SKM-1 (cell line): ENCODE data around the gene APEX2.
"Not testable (repeated sequence)": the region's sequence is repeated elsewhere in the genome, so short reads cannot be mapped to it uniquely, and the experiment has no call there.

ENCODE experiments used
- DNase-seq: peaks from one replicate; lab custom pipeline; 2025; ENCODE audit not compliant: unreplicated experiment; lab: John Stamatoyannopoulos, UW

Gene APEX2

DNA sequence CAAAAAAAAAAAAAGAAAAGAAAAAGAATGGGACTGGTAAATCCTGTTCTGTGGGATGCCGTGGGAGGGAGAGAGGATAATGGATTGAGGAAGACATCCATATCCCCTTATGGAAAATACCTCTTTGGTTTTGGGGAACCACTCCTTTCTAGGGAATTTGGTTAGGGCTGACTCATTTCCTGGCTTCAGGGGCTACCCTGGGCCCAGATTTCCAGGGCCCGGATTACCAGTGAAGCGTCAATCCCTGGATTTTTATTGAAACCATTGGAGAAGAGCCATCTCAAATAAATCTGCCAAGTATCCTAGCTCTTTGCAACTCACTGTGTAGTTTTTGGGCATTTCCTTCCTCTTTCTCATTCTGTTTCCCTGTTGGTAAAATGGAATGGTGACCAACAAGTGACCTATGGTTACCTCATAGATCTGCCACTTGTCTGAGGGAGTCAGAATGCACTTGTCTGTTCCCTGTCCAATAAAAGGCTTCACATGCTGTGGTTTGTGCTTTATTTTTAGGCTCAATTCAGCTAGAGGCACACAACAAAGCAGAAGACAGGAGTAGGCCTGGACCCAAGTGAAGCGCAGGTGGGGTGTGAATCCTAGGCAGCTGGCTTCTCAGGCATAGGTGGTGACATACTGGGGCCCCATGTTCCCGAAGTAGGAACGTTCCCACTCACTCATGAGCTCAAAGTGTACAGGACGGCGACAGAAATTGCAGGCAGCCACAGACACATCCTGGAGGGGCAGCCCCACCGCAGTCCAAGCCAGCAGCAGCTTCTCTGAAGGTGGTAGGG lies 8.6 kb downstream of the APEX2 start:
- DNase-seq: peak; percentile 37

DNA sequence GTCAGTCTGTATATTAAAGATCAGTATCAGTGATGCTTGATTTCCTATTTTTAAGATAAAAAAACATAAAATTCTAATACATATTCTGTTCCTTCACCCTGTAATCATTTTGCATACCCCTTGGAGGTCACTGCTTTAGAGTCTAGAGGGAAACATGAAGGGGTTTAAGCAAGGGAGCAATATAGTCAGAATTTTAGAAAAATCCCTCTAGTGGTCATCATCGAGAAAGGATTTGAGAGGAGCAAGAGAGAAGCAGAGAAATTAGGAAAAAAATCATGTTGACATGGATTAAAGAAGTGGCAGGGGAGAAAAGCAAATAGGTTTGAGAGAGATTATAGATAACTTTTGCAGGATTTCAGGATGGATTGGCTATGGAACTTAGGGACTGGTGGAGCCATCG lies 11.1 kb downstream of the APEX2 start:
- no peak for DNase-seq

DNA sequence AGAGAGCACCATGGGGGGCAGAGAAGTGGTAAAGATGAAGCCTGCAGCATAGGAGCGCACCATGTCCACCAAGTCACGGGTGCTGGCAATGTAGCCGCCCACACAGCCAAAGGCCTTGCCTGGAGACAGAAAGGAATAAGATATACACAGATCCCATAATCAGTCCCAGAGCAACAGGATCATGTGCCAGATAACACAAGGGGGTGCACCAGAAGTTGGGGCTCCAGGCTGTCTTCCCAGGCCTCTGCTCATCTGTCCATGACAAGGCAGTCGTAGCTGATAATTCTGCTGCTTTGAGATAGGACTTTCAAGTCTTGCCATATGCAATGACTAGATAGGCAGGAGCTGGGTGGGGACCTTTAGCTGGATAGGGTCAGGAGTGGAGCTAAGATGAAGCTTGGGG lies 14.7 kb downstream of the APEX2 start:
- DNase-seq: no peak

DNA sequence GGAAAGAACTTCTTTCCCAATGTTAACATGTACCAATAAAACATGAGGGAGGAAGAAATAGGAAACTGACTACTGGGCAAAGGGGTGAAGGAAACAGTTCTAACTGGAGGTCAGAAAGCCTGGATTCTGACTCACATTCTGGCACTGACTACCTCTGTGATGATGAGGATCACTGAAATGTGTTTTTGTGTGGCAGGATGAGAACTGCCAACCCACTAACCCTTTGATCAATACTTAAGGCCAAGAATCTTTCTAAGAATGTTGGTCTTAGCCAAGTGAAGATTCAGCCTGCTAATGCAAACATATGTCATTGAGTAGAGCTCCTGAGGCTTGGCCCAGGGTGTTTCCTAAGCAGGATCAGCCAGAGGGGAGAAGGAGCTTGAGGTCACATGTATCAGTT lies 26.0 kb downstream of the APEX2 start:
- no peak for DNase-seq

DNA sequence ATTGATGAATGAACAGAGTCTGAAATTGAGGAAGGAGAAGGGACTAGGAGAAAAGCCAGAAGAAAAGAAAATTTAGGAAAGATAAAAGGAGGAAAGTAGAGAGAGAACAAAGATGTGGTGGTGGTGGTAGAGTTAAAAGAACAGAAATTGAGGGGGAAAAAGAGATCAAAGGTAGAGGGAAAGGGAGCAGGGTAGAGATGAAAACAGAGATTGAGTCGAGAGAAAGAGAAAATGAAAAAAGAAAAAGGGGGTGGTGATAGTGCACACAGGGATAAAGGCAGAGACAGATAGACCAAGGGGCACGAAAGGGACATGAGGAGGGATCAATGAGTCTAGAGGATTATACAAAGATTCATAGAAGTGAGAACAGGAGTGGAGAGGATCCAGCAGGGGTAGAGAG lies 26.7 kb downstream of the APEX2 start:
- no peak for DNase-seq

DNA sequence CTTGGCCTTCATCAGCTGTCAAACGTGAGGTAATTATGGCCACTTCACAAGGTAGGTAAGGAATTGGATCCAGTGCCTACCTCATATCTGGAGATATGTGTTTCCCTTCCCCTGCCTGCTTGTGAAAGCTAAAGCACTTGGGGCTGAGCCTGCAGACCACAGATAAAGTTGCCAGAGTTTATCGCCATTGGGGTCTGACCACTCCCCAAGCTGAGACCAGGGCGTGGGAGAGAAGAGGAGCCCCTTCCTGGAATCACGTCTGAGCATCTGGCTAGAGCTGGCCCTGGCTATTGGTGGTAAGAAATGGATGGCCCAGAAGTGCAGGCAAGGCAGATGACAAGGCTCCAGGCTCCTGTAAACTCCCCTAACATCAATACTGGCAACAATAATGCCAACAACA lies 27.9 kb downstream of the APEX2 start:
- DNase-seq: no peak

DNA sequence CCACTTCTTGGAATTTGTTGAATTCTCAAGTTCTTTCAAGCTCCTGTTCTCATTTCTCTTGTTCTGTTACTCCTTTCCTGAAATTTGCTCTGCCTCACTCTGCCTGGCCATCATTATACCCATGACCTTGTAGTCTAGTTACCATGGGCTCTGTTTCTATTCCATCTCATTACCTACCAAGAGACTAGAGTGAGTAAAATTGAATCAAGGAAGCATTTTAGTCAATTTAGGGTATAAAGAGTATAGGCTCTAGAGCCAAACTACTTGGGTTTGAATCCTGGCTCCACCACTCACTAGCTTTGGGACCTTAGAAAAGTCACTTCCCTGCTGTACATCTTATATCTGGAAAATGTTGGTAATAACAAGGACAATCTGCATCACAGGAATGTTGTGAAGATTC lies 28.4 kb downstream of the APEX2 start:
- no peak for DNase-seq

DNA sequence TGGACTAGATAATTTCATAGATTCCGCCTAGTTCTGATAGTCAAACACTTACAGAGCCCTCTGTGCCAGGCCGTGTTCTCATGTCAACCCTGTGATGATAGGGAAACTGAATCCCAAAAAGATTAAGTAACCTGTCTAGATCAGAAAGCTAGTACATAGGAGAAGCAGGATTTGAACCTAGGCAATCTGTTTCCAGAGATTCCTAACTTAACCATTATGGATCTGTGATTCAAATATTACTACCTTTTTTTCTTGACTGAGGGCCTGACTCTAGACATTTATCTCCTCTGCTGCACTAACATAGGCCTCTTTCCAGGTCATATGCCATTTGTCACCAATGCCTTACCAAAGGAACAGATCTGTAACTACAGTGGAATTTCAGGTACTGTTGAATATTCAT lies 29.1 kb downstream of the APEX2 start:
- DNase-seq: no peak

DNA sequence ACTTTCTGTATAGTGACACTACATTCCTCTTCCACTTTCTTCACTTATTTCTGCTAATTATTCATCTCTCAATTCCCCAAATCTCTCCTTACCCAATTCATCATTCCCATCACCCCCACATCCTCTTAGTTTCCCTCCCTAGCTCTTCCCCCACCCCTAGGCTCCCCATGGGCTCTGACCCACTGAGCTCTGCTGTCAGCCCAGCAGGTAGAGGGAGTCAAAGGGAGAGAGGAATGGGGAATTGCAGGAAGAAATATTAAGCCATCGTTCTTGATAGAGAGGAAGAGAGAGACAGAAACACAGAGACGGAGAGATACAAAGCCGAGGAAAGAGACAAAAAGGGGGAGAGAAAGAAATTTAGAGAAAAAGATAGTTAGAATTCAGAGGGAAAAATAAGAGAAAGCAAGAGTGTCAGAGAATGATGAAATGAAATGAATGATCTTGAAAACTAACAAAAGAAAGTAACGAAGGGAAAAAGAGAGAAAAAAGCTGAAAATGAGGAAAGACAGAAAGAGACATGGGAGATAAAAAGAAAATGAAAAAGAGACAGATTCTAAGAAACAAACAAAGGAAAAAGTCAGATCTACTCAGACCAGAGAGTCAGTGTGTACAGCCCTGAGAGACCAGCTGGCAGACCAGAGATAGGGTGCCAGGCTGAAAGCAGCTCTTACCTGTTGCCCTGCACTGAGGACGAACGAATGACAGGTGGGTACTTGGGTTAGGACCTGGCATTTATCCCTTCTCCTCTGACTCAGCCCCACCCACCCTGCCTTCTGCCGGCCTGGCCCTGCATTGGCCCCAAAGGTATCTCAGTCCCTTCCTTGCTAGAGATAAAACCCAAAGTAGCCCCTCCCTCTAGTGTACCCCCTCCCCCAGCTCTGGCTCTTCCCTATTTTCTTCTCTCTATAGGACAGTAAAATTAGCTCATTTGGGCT lies 30.4 kb downstream of the APEX2 start, which contains the start of gene ALAS2:
Gene ALAS2, minus strand, starts transcription at position 707 of the 935 bp plus-strand sequence. CDS start 4,977 bp downstream, outside the sequence.
- no peak for DNase-seq

DNA sequence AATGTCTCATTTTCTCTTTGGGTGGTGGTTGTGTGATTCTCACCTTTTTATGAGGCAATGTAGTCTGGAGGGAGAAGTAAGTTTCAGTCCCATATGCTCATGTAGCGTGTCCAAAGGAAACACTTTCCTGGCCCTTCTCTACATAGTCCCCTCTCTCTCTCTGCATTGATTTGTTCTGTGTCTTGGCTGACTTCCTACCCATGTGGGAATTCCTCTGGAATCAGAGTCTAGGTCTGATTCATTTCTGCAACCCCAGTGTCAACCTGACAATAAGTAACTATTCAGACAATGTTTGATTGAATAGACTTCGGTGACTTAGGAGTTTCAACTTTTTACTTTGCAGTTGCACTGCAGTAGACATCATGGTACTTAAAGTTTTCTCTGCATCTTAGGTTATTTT lies 33.3 kb downstream of the APEX2 start:
- DNase-seq: no peak

DNA sequence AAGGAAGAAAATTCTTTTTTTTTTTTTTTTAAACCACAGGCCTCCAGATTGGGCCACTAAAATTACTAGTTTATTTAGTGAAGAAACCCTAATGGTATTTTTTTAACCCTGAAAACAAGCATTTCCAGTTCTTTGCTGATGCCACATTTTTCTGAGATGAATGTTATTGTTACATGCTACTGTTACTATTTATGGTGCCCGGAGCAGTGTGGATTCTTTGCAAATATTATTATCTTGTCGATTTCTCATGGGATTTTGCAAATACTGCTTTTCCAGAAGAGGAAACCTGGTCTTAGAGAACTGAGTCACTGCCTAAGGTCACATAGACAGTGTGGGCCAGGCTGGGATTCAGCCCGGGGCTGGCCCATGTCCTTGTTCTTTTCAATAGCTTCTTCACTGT lies 39.3 kb downstream of the APEX2 start:
- no peak for DNase-seq

DNA sequence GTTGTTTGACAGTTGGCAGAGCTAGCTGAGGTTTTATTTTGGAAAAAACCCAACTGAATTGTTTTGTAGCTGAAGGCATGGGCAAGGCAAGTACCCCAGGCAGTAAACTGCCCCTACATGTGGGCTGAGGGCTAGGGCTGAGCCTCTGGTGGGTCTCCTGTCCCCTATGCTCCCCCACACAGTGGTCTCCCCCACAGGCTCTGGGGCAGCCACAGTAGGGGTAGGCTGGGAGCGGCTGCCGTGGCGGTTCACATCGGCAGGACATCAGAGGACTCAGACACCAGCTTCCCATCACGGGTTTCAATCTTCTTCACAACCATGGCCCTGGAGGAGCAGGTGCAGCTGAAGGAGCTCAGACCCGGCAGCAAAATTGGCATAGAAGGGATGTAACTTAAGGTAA lies 41.4 kb downstream of the APEX2 start:
- no peak for DNase-seq

DNA sequence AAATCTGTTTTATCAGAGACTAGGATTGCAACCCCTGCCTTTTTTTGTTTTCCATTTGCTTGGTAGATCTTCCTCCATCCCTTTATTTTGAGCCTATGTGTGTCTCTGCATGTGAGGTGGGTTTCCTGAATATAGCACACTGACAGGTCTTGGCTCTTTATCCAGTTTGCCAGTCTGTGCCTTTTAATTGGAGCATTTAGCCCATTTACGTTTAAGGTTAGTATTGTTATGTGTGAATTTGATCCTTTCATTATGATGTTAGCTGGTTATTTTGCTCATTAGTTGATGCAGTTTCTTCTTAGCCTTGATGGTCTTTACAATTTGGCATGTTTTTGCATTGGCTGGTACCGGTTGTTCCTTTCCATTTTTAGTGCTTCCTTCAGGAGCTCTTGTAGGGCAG lies 50.4 kb downstream of the APEX2 start:
- not testable (repeated sequence) for DNase-seq

DNA sequence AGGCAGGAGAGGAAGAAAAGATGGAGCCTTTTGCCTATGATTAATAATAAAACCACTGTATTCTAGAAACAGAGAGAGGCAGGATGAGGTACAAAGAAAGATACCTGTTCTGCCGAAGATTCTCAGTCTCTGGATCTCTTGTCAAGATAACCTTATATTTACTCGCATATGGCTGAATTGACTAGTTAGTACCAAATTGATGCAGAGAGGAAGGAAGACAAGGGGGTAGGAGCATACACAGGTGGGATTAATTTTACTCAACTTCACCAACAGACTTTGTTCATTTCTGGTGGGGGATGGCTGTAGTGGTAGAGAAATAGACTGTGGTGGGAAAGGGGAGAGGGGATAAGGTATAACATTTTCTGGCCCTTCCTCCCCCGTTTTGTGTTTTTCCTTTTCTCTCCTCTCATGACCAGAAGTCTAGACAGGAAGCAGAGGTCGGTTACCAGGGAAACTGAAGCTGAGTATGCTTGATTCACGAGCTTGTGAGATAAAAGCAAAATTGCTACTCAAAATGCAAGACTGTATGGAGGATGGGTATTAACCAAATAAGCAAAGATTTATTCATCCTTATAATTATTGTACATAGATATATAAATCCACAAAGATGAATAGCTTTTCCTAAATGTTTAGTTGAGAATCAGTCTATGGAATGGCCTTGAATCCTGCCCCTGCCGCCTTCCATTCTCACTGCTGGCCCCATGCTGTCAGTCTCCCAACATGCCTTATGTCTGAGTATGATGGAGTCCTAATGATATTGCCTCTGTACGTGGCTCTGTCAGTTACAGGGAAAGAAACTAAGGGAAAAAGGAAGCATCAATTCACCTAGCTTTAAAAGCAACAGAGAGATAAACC lies 56.9 kb downstream of the APEX2 start:
- DNase-seq: no peak

DNA sequence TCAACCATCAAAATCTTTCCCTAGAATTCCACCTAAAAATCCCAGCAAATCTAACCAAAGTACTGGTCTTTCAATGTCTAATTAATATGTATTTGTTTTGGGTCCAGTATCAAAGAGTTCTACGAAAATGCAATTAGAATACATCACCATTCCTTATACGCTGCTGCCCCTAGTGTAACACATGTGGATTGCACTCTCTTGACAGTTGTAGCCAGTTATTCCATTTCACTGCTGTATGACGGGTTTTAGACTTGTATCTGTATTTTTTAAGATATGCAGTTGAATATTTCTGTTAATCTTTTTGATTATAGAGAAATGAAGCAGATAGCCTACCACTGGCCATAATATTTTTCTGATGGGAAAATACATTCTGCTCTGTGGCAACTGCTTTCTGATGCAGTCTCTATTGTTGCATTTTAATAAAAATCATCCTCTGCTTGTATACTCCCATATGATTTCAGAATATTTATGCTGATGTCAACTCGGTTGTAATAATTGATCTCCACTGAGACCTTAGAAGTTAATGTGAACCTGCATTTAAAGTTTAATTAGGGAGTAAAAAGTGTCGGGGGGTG lies 57.6 kb downstream of the APEX2 start:
- no peak for DNase-seq
